HG02884 (cell line): Measurements from ENCODE around the gene DYRK1A.

Source experiments
- ATAC-seq: cut with Tn5 transposase; IDR thresholded peaks from one replicate; pipeline ENCODE4 v1.9.1; 2021; ENCODE audit warnings: mild to moderate bottlenecking, moderate library complexity; ENCODE audit not compliant: unreplicated experiment

DYRK1A gene

GRCh38 chr21:37562920-37563640 is 196.5 kb downstream of the DYRK1A start:
- ATAC-seq = peak; percentile 13

GRCh38 chr21:37563641-37564340 is 197.2 kb downstream of the DYRK1A start:
- ATAC-seq = peak; percentile 84

- ATAC-seq = peak; percentile 31
Measured at GRCh38 chr21:37564341-37564923, 197.9 kb downstream of the DYRK1A start.

- no peak for ATAC-seq
Measured at GRCh38 chr21:37564924-37565529, 198.5 kb downstream of the DYRK1A start.

DNA sequence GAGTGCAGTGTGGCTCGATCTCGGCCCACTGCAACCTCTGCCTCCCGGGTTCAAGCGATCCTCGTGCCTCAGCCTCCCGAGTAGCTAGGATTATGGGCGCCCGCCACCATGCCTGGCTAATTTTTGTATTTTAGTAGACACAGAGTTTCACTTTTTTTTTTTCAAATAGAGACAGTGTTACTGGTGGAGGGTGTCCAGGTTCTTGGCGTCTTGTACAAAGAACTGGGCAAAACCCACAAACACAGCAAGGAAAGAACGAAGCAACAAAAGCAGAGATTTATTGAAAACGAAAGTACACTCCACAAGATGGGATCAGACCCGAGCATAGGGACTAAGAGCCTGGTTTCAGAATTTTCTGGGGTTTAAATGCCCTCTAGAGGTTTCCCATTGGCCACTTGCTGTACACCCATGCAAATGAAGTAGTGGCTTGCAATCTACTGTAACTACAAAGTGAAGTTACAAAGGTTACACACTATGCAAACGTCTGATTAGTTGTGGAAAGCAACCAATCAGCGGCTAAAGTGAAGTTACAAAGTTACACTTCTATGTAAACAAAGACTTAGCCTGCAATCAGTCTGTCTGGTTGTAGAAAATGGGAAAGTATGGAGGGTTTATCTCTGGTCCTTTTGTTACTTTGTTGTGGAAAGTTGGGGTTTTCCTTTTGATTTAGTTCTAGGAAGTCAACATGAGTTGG is 199.1 kb downstream of the DYRK1A start:
- ATAC-seq = no peak

DNA sequence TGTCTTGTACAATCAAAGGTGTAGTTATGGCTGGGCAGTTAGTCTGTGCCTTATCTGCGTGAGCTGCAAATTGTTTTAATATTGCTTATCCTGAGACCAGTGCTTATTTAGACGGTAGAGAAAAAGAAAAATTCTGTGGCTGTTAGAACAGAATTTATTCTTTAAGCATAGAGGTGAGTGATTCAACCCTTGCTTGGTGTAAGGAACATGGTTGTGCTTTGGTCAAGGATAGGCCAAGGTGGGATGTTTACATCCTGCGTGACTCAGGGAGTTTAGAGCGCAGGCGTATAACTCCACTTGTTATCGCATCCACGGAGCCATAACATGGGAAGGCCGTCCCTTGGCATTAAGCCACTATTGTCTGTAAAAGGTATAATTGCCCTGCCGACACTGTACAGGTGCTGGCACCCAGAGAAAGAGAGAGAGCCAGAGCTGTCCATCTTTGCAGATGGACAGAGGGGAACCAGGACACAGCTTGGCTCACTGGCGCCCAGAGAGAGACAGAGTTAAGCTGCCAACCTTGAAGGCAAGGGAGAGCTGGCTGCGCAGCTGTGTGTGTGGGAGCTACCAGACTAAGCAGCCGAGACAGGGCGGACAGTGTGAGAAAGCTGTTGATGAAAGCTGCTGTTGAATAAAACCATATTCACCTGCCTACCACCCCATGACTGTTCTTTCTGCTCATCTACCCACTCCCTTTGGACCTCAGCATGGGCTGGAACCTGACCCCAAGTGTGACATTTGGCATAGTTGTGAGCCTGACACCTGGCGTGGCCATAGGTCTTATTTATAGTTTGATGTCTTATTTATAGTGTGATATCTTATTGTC is 200.4 kb downstream of the DYRK1A start:
- no peak for ATAC-seq

GRCh38 chr21:37568415-37568814 is 201.8 kb downstream of the DYRK1A start:
- no peak for ATAC-seq

DNA sequence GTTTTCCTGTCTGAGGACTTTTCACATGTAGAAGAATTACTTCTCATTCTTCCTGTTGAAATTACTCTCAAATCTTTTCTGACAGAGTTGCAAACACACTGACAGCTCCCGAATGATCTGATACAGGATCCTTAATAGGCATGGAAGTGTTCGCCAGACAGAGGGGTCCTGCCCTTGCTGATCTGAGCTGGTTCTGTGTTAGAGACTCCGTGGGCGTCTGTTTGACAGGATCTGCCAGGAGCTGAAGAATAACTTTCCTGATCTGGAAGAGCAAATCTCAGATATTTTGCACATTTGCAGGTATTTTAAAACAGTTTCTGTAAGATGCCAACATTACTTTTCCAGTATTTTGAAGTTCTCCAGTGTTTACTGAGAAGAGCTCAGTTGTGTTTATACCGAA is 202.3 kb downstream of the DYRK1A start:
- ATAC-seq = no peak

- no peak for ATAC-seq
Measured at GRCh38 chr21:37571442-37571841, 204.9 kb downstream of the DYRK1A start.

DNA sequence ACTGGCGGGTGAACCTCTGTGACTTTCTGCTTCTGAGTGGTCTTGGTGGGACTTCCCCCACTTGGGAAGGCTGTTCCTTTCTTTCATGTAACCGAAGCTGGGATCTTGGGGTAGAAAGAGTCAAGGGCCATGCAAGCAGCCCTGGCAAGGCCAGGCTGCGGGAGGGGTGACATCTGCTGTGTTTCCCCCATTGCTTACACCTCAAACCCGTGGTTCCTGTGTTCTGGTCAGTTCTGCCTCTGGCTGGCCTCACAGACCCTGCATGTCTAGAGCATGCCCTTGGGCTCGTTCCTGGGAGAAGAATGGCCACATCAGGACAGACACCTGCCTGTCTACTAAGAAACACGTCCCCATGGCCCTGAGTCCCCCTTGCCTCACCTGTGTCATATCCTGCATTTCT is 207.7 kb downstream of the DYRK1A start:
- ATAC-seq = no peak

GRCh38 chr21:37574751-37575150 is 208.2 kb downstream of the DYRK1A start:
- no peak for ATAC-seq

GRCh38 chr21:37575580-37575979 is 209.0 kb downstream of the DYRK1A start:
- no peak for ATAC-seq
